Kidney epithelial cell (primary cell): ENCODE measurements around the gene PADI6. TPM values are rescaled to one million over a fixed set of nuclear protein-coding genes. Genes with fewer than 3 reads are reported as not detected.

Experiments
- DNase-seq: peaks from one replicate; pipeline ENCODE4 v3.0.0-alpha.2; 2010; ENCODE audit warnings: low read depth
- H3K27me3 ChIP-seq: 2 replicates; pipeline ENCODE4 v1.6.0; 2011; ENCODE audit warnings: low read length; ENCODE audit not compliant: control insufficient read depth, insufficient read depth
- H3K36me3 ChIP-seq: 2 replicates; pipeline ENCODE4 v1.5.1; 2011; ENCODE audit warnings: low read length; ENCODE audit not compliant: control insufficient read depth, insufficient read depth
- H3K4me3 ChIP-seq: 2 replicates; pipeline ENCODE4 v1.5.1; 2011; ENCODE audit warnings: low read depth, mild to moderate bottlenecking, control low read depth, low read length
- total RNA-seq: library from RNA; depleted of rRNA; stranded (reverse); fragments of >200 nt; gene quantifications from 2 replicates; pipeline ENCODE4 v1.2.3, GENCODE V29; 2015
- TF ChIP-seq, protein P1 (sequence below): IDR thresholded peaks from 2 replicates; pipeline ENCODE4 v1.5.1; 2011; ENCODE audit warnings: mild to moderate bottlenecking, moderate library complexity, low read length, control low read depth, inconsistent platforms; ENCODE audit not compliant: insufficient read depth, poor library complexity, severe bottlenecking

PADI6 gene
- total RNA-seq, 1 donor from 2014 or later, result not detected

GRCh38 chr1:17346046-17346789 is 25.8 kb upstream of the PADI6 start:
- DNase-seq, result no peak
- Histone ChIP-seq H3K36me3 (no peaks in the 10 kb centered on the region), H3K27me3 (no peaks in the 10 kb centered on the region), H3K4me3 (no peak overlapping the region)
- TF ChIP-seq, protein P1, sequence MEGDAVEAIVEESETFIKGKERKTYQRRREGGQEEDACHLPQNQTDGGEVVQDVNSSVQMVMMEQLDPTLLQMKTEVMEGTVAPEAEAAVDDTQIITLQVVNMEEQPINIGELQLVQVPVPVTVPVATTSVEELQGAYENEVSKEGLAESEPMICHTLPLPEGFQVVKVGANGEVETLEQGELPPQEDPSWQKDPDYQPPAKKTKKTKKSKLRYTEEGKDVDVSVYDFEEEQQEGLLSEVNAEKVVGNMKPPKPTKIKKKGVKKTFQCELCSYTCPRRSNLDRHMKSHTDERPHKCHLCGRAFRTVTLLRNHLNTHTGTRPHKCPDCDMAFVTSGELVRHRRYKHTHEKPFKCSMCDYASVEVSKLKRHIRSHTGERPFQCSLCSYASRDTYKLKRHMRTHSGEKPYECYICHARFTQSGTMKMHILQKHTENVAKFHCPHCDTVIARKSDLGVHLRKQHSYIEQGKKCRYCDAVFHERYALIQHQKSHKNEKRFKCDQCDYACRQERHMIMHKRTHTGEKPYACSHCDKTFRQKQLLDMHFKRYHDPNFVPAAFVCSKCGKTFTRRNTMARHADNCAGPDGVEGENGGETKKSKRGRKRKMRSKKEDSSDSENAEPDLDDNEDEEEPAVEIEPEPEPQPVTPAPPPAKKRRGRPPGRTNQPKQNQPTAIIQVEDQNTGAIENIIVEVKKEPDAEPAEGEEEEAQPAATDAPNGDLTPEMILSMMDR, result no peak

DNA sequence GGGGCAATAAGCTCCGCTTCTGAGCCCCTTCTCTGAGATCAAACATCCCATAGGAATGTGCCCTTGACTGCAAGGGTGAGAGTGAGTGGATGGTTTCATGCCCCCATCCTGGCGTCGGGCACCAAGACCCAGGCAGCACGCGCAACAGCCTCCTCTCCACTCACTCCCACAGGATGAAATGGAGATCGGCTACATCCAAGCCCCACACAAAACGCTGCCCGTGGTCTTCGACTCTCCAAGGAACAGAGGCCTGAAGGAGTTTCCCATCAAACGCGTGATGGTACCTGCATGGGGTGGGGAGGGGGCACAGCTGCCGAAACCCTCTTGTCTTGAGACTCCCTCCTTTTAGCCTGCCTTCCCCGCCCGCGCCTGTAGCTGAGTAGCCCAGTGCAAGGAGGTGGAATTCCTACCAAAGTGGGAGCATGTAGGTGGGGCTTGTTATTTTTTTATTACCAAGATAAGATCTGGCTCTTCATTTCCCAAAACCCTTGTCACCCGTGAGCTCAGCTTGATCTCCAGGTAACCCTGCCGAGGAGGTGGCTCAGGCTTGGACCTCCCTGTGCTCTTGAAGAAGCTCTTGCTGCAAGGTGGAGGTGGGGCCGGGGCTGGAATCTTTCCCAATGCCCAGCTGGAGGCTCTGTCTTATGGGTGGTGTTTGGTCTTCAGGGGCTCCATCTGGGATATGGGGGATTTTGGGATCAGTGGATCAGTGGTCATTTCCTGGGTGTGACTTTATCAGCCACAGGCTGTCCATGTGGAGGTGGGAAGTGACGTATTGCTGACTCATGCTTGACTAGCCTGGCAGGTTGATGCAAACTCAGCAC is 24.0 kb upstream of the PADI6 start:
- TF ChIP-seq, protein P1, result no peak
- no peaks in the 10 kb centered on the region for H3K36me3 ChIP-seq
- H3K27me3 ChIP-seq, result no peaks in the 10 kb centered on the region
- H3K4me3 ChIP-seq, result no peak overlapping the region
- DNase-seq, result peak; percentile 41

GRCh38 chr1:17348593-17349234 is 23.3 kb upstream of the PADI6 start:
- no peak for DNase-seq
- H3K4me3 ChIP-seq, result no peak overlapping the region
- no peaks in the 10 kb centered on the region for H3K36me3 ChIP-seq
- H3K27me3 ChIP-seq, result no peaks in the 10 kb centered on the region
- TF ChIP-seq, protein P1, result no peak

DNA sequence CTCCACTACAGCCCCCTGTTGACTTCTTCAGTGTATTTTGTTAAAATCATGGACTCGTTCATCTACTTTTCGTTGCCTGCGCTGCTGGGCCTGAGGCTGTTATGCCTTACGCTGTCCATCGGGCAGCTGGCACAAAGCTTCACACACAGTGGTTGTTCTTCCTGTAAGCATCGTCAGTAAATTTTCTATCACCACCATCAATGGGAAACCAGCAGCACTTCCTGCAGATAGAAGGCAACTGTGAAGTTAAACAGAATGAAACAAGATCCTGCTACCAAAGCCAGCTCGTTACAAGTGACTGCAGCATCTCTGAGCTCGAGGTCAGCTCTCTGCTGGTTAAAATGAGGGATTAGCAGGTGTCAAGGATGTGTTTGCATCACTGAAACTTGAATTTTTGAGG is 21.9 kb upstream of the PADI6 start:
- TF ChIP-seq, protein P1, result no peak
- Histone ChIP-seq H3K27me3 (no peaks in the 10 kb centered on the region), H3K4me3 (no peak overlapping the region), H3K36me3 (no peaks in the 10 kb centered on the region)
- DNase-seq, result no peak

DNA sequence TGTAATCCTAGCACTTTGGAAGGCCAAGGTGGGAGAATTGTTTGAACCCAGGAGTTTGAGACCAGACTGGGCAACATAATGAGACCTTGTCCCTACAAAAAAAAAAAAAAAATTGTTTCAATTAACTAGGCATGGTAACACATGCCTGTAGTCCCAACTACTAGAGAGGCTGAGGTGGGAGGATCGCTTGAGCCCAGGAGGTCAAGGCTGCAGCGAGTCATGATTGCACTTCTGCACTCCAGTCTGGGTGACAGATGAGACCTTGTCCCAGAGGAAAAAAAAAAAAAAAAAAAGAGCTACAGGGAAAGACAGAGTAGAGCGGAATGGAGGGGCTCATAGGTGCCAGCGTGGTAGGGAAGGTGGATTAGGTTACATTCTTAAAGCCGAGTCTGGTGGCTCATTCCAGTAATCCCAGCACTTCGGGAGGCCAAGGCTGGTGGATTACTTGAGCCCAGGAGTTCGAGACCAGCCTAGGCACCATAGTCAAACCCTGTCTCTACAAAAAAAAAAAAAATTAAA is 21.0 kb upstream of the PADI6 start:
- no peaks in the 10 kb centered on the region for H3K36me3 ChIP-seq
- DNase-seq, result no peak
- no peak overlapping the region for H3K4me3 ChIP-seq
- H3K27me3 ChIP-seq, result no peaks in the 10 kb centered on the region
- TF ChIP-seq, protein P1, result no peak
